ENCODE results near the gene PCYT2. TPM values are rescaled to one million over a fixed set of nuclear protein-coding genes. Genes with fewer than 3 reads are reported as not detected.

PCYT2 gene
- total RNA-seq, 2 donors from 2014 or later = 66.8 to 70.9 TPM

DNA sequence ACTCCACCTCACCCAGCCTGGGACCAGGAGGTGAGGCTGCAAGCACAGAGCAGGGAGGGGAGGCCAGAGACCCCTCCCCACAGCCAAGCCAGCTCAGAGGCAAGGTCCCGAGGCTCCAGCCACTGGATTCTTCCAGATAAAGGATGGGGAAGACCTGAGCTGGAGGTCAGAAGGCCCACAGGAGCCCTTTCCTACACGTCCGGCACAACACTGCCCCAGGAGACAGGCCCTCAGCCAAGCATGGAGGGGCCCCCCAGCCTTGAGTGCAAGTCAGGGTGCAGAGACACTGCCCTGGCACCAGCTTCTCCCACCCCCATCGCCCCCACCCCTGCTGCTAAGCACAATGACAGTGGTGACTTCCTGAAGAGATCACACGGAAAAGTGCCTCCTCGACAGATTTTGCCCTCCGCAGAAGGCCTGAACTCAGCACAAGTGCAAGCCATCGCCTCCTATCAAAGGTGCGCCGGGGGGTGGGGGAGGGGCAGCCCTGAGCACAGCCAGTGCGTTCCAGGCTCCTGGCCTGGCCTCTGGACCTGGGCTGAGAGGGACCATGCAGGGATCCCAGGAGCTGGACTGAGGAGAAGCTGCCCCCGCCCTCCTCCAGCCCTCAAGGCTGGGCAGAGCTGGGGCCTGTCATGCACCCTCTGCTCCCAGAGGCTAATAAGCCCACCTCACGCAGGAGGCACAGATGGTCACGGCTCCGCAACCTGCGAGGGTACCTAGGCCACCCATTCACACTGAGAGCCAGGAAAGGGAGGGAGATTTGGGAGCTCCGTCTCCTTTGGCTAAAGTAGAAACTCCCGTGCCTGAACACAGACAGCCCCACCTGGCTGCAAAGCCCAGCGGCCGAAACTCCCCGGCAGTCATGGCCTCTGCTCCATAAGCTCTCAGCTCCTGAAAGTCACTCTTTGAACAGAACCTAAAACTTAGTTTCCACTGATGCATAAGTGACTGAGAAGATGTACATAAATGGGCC, 13.6 kb upstream of the PCYT2 start:
- Mint-ChIP-seq H3K27ac (peak overlapping the region; percentile 94), H3K9me3 (no peaks in the 10 kb centered on the region), H3K27me3 (ENCODE audit: insufficient read depth) (peaks cover 6% of the 10 kb centered on the region), H3K4me3 (peak overlapping the region; percentile 88), H3K36me3 (ENCODE audit: low read depth) (peaks cover 21% of the 10 kb centered on the region), H3K4me1 (peaks cover 25% of the 10 kb centered on the region)
- H3K9ac ChIP-seq (ENCODE audit: extremely low read depth, low read length, poor library complexity, severe bottlenecking) = peak overlapping the region; percentile 44
- peak; percentile 91 for DNase-seq
- H3K9me3 ChIP-seq (ENCODE audit: control insufficient read depth, low read length) = no peaks in the 10 kb centered on the region
- TF ChIP-seq, protein P1, sequence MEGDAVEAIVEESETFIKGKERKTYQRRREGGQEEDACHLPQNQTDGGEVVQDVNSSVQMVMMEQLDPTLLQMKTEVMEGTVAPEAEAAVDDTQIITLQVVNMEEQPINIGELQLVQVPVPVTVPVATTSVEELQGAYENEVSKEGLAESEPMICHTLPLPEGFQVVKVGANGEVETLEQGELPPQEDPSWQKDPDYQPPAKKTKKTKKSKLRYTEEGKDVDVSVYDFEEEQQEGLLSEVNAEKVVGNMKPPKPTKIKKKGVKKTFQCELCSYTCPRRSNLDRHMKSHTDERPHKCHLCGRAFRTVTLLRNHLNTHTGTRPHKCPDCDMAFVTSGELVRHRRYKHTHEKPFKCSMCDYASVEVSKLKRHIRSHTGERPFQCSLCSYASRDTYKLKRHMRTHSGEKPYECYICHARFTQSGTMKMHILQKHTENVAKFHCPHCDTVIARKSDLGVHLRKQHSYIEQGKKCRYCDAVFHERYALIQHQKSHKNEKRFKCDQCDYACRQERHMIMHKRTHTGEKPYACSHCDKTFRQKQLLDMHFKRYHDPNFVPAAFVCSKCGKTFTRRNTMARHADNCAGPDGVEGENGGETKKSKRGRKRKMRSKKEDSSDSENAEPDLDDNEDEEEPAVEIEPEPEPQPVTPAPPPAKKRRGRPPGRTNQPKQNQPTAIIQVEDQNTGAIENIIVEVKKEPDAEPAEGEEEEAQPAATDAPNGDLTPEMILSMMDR (conservative IDR thresholded peaks at IDR 0.05) = peak; percentile 27
- H3K4me3 ChIP-seq (ENCODE audit: low read length) = peak overlapping the region; percentile 68
- peaks cover 16% of the 10 kb centered on the region for H3K36me3 ChIP-seq (ENCODE audit: control insufficient read depth, insufficient read depth, low read length)
- peaks cover 4% of the 10 kb centered on the region for H3K27me3 ChIP-seq (ENCODE audit: control insufficient read depth, insufficient read depth, low read length, poor library complexity, severe bottlenecking)
- WGBS, 2 experiments (ENCODE audit: insufficient coverage in 1 of 2, insufficient read length in 1 of 2) = 55 to 73% methylated on average over 15 to 21 of the region's 21 CpGs
- peaks cover 22% of the 10 kb centered on the region for H3K4me1 ChIP-seq (ENCODE audit: control insufficient read depth, insufficient read depth, low read length)
- H3K27ac ChIP-seq (ENCODE audit: low read depth, low read length) = no peak overlapping the region

DNA sequence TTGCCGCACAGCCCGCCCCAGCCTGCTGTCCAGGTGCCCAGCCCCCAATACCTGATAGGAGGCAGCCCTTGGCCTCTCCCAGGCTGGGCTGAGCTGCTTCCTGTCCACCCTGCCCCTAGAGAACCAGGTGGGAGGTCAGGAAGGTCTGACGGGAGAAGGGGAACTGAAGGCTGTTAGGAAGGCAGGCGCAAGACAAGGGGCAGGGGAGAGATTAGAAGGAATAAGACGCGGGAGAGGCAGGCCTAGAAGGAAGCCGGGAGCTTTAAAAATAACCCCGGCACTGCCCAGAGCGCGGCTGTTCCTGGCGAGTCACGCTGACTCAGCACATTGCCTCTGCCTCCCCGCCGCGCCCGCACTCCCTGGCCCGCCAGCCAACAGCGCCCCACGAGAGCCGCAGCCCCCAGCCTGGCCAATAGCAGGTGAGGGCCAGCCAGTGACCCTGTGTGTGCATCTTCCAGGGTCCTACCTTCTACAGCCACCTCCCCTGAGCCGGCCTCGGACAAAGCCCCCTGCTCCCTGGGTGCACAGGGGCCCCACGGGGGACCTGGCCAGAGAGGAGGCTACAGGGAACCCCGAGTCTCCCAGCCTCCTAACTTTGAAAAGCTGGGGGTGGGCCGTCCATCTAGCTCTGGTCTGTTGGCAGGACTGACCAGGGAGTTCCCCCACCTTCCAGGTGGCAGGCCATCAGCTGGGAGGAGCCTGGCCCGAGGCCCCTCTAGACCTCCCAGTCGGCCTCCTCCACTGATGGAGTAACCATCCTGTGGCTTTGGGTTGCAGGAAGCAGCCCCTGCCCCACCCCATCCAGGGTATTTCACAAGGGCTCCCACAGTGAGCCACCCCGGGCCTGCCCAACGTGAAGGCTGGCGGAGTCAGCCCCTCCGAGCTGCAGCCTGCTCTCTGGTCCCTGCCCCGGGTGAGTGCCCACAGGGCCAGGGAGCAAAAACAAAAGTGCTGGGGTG, 12.4 kb upstream of the PCYT2 start:
- Histone ChIP-seq H3K4me3 (ENCODE audit: low read length) (peak overlapping the region; percentile 55), H3K36me3 (ENCODE audit: control insufficient read depth, insufficient read depth, low read length) (peaks cover 21% of the 10 kb centered on the region), H3K4me1 (ENCODE audit: control insufficient read depth, insufficient read depth, low read length) (peaks cover 17% of the 10 kb centered on the region), H3K27ac (ENCODE audit: low read depth, low read length) (peak overlapping the region; percentile 63), H3K9me3 (ENCODE audit: control insufficient read depth, low read length) (no peaks in the 10 kb centered on the region), H3K9ac (ENCODE audit: extremely low read depth, low read length, poor library complexity, severe bottlenecking) (peak overlapping the region; percentile 47), H3K27me3 (ENCODE audit: control insufficient read depth, insufficient read depth, low read length, poor library complexity, severe bottlenecking) (peaks cover 4% of the 10 kb centered on the region)
- 33 to 44% methylated on average over 11 to 32 of the region's 32 CpGs for WGBS, 2 experiments (ENCODE audit: insufficient coverage in 1 of 2, insufficient read length in 1 of 2)
- TF ChIP-seq, protein P1 (conservative IDR thresholded peaks at IDR 0.05) = no peak
- Mint-ChIP-seq H3K36me3 (ENCODE audit: low read depth) (peaks cover 28% of the 10 kb centered on the region), H3K9me3 (no peaks in the 10 kb centered on the region), H3K4me3 (peak overlapping the region; percentile 88), H3K27ac (peak overlapping the region; percentile 92), H3K4me1 (peaks cover 25% of the 10 kb centered on the region), H3K27me3 (ENCODE audit: insufficient read depth) (no peaks in the 10 kb centered on the region)
- DNase-seq = peak; percentile 94
